GM12891 (cell line): ENCODE results near the gene PPCS.

ENCODE experiments used
- POLR2AphosphoS5 ChIP-seq: IDR thresholded peaks from 2 replicates; pipeline ENCODE4 v1.6.1; 2011; ENCODE audit warnings: low read depth, low read length, control low read depth
- TAF1 ChIP-seq: IDR thresholded peaks from 2 replicates; pipeline ENCODE4 v1.6.1; 2011; ENCODE audit warnings: low read depth, low read length, control low read depth

DNA sequence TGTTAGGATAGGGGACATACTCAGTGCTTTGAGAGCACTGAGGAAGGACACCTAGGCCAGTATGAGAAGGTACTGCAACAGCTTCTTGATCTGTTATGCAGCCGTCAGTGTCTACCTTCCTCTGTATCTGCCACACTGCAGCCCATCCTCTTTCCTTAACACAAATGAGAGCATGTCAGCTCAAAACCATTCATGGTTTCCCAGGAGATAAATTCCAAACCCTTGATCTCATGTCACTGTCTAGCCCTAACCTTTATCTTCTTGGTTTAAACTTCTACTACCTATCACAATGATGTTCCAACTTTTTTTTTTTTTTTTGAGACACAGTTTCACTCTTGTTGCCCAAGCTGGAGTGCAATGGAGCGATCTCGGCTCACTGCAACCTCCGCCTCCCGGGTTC lies 1.9 kb upstream of the PPCS start:
- TF ChIP-seq POLR2AphosphoS5 (no peak), TAF1 (no peak)
